Inflammatory macrophage treated with lipopolysaccharide for 1 hour (primary cell): Measurements from ENCODE around the gene RPS6KA5.
"Not testable (repeated sequence)": the region's sequence is repeated elsewhere in the genome, so short reads cannot be mapped to it uniquely, and the experiment has no call there.

Experiments used
- DNase-seq, 2 donors: peaks; one replicate each; pipeline ENCODE4 v3.0.0-alpha.2; 2020 to 2022

Gene RPS6KA5

DNA sequence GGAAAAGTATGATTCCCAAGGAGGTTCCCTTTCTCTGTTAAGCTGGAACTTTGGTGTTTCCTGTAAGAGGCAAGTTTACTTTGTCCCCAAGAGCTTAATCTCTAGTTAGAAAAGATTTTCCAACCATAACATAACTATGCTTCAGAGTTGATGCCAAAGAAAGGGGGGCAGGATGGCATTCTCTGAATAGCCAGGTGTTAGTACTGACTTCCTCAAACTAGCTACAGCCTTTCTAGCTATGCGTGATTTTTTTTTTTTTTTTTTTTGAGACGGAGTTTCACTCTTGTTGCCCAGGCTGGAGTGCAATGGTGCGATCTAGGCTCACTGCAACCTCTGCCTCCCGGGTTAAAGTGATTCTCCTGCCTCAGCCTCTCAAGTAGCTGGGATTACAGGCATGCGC is 204.3 kb downstream of the RPS6KA5 start:
- not testable (repeated sequence) for DNase-seq

DNA sequence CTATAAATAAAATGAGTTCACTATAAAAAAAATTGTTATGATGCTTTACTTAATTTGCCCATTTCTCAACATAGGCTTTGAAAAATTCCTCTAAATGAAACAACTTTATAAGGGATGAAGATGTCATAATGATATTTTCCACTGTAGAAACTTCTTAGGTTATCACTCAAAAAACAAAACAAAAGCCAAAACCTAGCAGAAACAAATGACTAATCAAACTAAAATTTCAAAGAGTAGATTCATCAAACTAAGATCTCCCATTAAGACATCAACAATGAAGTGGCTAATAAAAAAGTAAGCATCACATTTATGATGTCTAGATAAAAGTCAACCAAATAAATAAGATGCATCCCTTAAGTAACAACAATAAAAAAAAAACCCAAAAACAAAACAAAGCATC is 207.3 kb downstream of the RPS6KA5 start:
- DNase-seq: no peak

DNA sequence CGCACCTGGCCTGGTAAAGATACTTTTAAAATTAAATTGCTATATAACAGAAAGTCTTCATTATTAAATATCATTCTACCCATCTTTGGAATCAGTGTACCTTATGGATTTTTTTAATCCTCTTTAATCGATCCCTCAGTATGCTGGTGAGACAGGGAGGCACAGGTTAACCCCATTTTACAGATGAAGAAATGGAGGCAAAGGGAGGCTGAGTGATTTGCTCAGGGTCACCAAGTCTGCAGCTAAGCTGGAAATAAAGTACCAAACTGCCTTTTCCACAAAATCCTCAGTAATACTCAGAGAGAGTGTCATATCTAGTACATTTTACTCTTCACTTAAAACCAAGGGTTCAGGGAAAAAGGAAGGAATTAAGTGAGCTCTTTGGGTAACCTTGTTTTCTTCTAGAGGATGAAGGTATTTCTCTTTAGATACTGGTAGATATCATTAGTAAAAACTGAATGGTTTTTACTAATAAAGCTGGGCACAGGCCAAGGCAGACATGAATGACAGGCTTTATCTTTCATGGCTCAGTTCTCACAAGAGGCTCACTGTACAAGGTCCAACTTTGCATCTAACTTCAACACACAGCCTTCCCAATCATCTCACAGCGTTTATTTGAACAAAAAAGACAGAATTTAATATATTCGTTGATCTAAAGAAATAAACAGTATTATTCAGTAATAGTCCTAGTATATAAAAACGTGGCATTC is 209.0 kb downstream of the RPS6KA5 start:
- DNase-seq: no peak

GRCh38 chr14:90850487-90850886 is 210.0 kb downstream of the RPS6KA5 start:
- DNase-seq: no peak

GRCh38 chr14:90849787-90850444 is 210.5 kb downstream of the RPS6KA5 start:
- DNase-seq: no peak

- no peak for DNase-seq
These were observed 211.3 kb downstream of the RPS6KA5 start for GRCh38 chr14:90848944-90849731.

GRCh38 chr14:90846511-90846910 is 213.9 kb downstream of the RPS6KA5 start:
- peak; percentile 4 to 7 for DNase-seq

- no peak for DNase-seq
These were observed 216.1 kb downstream of the RPS6KA5 start for GRCh38 chr14:90844321-90844720.

- DNase-seq: peak; percentile 67 to 90
These were observed 217.7 kb downstream of the RPS6KA5 start for GRCh38 chr14:90842726-90843125.

GRCh38 chr14:90840667-90841066 is 219.8 kb downstream of the RPS6KA5 start:
- DNase-seq: not testable (repeated sequence)

DNA sequence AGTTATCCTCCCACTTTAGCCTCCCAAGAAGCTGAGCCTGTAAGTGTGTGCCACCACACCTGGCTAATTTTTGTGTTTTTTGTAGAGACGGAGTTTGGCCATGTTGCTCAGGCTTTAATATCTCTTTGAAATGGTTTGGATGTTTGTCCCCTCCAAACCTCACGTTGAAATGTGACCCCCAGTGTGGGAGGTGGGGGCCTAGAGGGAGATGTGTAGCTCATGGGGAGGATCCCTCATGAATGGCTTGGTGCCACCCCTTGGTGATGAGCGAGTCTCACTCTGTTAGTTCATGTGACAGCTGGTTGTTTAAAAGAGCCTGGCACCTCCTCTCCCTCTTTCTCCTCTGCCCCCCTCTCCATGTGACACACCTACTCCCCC is 220.6 kb downstream of the RPS6KA5 start:
- no peak for DNase-seq

DNA sequence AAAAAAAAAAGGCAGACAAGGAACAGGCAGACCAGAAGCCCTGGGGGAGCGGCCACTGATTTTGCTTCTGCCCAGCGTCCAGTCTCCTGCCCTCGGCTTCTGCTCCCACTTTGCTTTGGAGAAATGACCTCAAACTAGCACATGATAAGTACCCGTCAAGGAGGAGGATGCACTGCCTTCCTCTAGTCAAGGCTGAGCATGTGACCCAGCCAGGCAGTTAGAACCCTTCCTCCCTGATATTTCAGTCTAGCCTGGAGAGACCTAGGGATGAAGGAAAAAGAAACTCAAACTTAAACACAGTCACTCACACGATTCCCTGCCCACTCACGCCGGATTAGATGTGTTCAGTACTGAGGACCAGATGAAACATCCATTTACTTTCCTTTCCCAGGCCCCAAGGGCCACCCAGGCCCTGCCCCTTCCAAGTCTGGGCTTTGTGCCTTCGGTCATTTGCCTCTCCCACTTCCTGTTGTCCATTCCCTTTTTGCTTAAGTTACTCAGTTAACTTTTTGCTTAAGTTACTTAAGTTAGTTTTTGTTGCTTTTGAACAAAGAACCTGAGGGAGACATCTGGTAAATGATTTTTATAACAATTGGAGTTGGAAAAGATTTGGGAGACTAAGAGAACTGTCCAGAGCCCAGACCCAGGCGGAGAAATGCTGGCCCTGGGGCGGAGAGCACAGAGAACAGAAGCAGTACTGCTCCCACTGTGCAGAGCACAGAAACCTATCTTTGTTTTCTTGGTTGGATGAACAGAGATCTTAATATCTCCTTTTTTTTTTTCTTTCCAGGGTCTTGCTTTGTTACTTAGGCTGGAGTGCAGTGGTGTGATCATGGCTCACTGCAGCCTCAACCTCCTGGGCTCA is 221.2 kb downstream of the RPS6KA5 start:
- DNase-seq: peak; percentile 40 to 67

GRCh38 chr14:90838531-90838930 is 221.9 kb downstream of the RPS6KA5 start:
- DNase-seq: not testable (repeated sequence)

DNA sequence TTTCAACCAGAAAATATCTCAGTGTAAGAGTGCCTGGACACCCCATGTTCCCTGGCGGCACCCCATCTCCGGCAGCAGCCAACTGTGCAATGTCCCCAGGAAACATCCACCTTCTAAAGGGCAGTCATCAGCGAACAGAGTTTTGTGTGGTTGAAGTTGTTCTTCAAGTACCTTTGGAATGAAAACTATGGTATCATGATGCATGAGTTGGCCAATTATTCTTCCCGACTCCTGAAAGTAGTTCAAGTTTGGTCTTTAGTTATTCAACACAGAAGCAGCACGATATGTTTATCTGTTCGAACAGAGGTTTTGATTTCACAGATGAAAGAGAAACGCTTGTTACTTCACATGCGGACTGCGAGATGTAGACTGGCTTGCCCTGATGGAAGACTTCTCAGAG is 223.1 kb downstream of the RPS6KA5 start:
- DNase-seq: no peak

DNA sequence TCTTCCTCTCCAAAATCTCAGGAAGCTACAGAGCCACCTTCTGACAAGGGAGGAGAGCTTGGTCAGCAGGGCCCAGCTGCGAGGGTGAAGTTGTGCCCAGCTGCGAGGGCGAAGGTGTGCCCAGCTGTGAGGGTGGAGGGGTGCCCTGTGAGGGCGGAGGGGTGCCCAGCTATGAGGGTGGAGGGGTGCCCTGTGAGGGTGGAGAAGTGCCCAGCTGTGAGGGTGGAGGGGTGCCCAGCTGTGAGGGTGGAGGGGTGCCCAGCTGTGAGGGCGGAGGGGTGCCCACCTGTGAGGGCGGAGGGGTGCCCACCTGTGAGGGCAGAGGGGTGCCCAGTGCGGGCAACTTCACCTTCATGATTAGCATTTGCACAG is 223.8 kb downstream of the RPS6KA5 start:
- no peak for DNase-seq

DNA sequence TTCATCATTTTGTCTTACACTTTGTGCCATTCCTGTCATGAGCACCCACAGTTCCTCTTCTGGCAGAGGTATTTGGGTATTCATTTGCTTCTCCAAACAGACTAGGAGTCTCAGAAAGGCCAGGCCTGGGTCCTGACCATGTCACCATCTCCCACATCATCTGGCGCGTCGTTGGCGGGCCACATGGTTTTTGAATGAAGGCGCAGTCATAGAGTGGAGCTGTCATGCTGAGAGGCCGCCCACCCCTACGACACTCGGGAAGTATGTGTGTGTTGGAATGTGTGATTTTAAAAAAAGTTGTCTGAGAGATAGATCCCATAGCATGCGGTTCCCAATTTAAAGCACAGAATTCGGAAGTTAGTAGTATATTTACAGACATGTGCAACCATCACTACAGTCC is 228.6 kb downstream of the RPS6KA5 start:
- no peak for DNase-seq

GRCh38 chr14:90830931-90831701 is 229.3 kb downstream of the RPS6KA5 start:
- no peak for DNase-seq

GRCh38 chr14:90829677-90830076 is 230.8 kb downstream of the RPS6KA5 start:
- no peak for DNase-seq

DNA sequence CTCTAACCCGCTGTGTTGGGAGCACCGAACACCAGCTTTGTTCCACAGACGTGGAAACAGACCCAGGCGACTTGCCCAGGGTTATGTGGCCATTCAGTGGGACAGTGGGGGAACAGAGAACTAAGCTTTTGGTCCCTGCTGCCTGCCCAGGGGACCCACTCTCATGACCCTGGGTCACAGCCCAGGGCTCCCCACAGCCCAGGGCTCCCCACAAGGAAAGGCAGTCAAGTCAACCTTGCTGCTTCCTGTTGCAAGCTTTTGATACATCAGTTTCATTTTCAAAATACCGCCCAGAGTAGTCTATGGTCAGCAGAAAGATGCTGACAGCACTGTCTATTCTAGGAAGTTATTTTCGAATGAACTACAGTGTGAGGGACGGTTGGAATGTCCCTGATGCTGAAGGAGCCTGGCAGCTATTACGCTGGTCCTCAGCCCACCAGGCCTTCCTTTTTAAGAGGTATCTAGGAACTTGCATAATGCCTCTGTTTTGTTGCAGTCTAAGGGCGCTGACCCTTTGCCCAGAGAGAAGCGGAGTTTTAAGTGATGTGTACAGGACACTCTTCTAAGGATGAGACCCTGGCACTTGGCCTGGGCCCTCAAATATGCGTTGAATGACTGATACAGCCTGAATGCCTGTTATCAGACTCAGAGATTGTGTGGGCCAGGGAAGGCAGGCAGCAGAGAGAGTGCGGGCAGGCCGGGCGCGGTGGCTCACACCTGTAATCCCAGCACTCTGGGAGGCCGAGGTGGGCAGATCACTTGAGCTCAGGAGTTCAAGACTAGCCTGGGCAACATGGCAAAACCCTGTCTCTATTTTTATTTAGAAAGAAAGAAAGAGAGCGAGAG is 231.6 kb downstream of the RPS6KA5 start:
- peak; percentile 92 to 99 for DNase-seq

GRCh38 chr14:90827919-90828610 is 232.4 kb downstream of the RPS6KA5 start:
- peak; percentile 93 to 94 for DNase-seq
